GM21717 (cell line): ENCODE results near the gene FCRL6.

Experiments
- ATAC-seq: cut with Tn5 transposase; IDR thresholded peaks from one replicate; pipeline ENCODE4 v1.9.1; 2021; ENCODE audit warnings: mild to moderate bottlenecking, moderate library complexity; ENCODE audit not compliant: unreplicated experiment

Gene FCRL6

DNA sequence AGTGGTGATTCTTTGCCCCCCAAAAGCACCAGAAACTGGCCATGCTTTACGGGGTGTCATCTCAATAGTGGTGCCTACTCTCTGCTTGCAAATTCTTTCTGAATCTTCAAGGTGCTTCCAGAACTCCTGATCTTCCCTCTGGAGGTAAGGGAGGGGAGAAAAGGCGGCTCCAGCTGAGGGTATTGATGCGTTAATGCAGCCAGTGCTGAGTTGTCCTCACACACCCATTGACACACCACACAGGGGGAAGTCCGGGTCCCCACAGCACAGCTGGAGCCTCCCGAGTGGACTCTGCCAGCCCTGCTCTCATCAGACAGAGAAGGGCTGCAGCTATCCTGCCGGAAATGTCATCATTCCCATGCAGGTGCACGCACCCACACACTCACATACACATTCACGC is 59.1 kb downstream of the FCRL6 start:
- no peak for ATAC-seq

GRCh38 chr1:159862031-159862430 is 59.9 kb downstream of the FCRL6 start:
- ATAC-seq: no peak

DNA sequence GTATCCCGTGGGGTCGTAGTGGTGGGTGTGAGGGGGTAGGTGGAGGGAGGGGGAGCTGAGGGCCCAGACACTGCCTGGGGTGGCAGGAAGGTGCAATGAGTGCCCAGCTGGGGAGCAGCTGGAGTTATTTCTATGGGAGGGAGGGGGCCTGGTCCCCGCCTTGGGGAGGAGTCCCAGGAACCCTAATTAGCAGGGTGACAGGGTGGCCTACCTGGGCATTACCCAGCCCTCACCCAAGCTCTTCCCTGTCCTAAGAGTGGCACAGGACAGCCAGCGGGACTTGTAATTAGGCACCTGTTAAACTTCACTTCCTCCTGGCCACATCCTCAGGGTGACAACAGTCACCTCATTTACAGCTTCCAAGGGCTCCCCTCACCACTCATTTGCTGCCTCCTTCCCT is 60.4 kb downstream of the FCRL6 start, which contains the start of gene VSIG8:
VSIG8 (minus strand) TSS at position 101 of the 400 bp plus-strand sequence. CDS start 136 bp downstream, outside the sequence.
- ATAC-seq: no peak

DNA sequence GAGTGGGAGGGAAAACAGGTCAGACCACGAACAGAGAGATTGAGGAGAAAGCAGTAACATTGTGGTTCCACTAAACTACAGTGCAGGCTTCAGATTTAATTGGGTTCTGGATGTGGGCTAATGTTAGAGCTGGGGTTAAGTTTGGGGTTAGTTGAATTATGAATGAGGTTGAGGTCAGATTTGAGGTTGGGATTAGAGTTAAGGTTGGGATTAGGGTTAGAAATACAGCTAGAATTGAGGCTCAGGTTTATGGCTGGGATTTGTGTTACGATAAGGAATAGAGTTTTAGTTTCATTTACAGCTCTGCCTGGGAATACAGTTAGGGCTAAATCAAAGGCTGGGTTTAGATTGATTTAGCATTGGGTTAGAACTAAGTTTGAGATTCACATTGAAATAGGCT is 62.1 kb downstream of the FCRL6 start:
- ATAC-seq: no peak
